WERI-Rb-1 (cell line): Measurements from ENCODE around the gene DCANP1.

Experiments
- DNase-seq: peaks from one replicate; pipeline ENCODE4 v3.0.0-alpha.2; 2020
- H3K27ac ChIP-seq: fragments of 250-450 bp; sonication (Bioruptor Pico); 2 replicates; pipeline ENCODE4 v1.5.1; 2020; ENCODE audit warnings: mild to moderate bottlenecking, moderate library complexity
- H3K27me3 ChIP-seq: fragments of 250-450 bp; sonication (Bioruptor Pico); 2 replicates; pipeline ENCODE4 v1.5.1; 2021; ENCODE audit warnings: mild to moderate bottlenecking, low read depth, moderate library complexity; ENCODE audit not compliant: insufficient read depth, severe bottlenecking
- H3K36me3 ChIP-seq: fragments of 250-450 bp; sonication (Bioruptor Pico); 2 replicates; pipeline ENCODE4 v1.5.1; 2020; ENCODE audit warnings: mild to moderate bottlenecking, moderate library complexity
- H3K4me3 ChIP-seq: 2 replicates; pipeline ENCODE4 v1.5.1; 2011; ENCODE audit warnings: low read depth, mild to moderate bottlenecking, control low read depth, low read length
- H3K9me3 ChIP-seq: fragments of 250-450 bp; sonication (Bioruptor Pico); 2 replicates; pipeline ENCODE4 v1.5.1; 2021; ENCODE audit warnings: mild to moderate bottlenecking, moderate library complexity; ENCODE audit not compliant: severe bottlenecking
- CTCF ChIP-seq: IDR thresholded peaks from 2 replicates; pipeline ENCODE4 v1.5.1; 2011; ENCODE audit warnings: low read depth, mild to moderate bottlenecking, control low read depth, inconsistent platforms, low read length

Gene DCANP1

DNA sequence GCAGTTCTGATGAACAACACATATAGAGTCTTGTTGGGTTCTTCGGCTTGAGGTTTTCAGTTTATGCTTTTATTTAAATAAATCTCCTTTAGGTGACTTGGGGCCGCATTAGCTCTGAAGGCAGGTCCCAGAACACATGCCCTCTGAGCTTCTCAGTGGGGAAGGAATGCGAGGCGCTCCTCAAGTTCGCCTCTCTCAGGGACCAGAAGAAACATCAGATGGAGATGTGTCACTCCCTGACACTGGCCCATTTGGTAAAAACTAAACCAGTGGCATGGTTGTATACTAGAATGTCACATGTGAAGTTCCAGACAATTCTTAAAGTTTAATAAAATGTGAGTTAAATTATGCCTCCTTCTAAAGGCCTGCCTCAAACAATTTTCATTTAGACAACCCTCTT lies 50.1 kb downstream of the DCANP1 start:
- Histone ChIP-seq H3K4me3 (no peak overlapping the region), H3K27ac (no peak overlapping the region), H3K36me3 (peaks cover 55% of the 10 kb centered on the region), H3K27me3 (no peaks in the 10 kb centered on the region), H3K9me3 (no peaks in the 10 kb centered on the region)
- DNase-seq, result no peak
- TF ChIP-seq CTCF, result no peak

DNA sequence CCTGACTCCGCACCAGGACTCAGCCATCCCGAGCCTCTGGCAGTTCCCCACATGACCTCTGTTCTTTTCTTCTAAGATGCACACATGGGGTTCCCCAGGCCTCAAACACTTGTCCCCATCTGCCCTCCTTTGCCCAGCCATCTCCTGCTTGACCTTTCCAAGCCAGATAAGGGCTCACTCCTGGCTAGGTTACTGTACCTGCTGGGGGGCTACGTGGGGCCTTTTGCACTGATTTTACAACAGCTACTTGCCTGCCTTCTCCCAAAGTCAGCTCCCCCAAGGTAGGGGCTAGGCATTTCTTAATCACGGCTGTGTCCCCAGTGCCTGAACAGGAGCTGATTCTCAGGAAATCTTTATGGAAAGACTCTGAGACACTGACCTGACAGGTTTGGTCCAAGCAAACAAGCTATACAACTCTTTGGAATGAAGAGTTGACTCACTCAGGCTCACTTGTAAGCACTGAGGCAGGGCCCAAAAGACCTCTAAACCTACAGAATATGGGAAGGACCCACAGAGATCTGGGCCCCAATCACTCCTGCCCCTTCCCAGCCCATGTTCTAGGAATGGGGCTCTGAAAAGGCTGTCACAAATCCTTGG lies 50.6 kb downstream of the DCANP1 start:
- Histone ChIP-seq H3K4me3 (no peak overlapping the region), H3K9me3 (no peaks in the 10 kb centered on the region), H3K36me3 (peaks cover 60% of the 10 kb centered on the region), H3K27me3 (no peaks in the 10 kb centered on the region), H3K27ac (no peak overlapping the region)
- no peak for TF ChIP-seq CTCF
- DNase-seq, result no peak

GRCh38 chr5:135395866-135396265 lies 51.3 kb downstream of the DCANP1 start:
- no peak overlapping the region for H3K27ac ChIP-seq
- DNase-seq, result no peak
- H3K27me3 ChIP-seq, result no peaks in the 10 kb centered on the region
- H3K9me3 ChIP-seq, result no peaks in the 10 kb centered on the region
- H3K36me3 ChIP-seq, result peaks cover 67% of the 10 kb centered on the region
- TF ChIP-seq CTCF, result no peak
- H3K4me3 ChIP-seq, result no peak overlapping the region

DNA sequence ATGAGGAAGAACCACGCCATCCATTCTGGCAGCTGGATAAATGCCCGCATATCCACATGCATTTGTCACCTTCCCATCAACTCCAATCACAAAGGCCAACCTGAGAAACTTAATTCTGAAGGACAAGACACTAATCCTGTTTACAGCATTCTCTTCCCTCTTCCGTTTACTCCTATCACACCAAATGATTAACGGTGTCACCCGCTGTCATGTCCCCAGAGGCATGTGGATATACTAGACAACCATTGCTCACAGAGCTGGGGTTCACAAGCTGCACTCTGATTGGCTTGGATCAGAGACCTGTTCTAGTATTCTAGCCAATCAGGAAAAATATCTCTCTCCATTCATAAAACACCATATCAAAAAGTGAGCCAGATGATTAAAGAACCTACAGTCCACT lies 51.7 kb downstream of the DCANP1 start:
- Histone ChIP-seq H3K9me3 (no peaks in the 10 kb centered on the region), H3K36me3 (peaks cover 71% of the 10 kb centered on the region)

More for the DNA sequence above, 51.7 kb downstream of the DCANP1 start:
- Histone ChIP-seq H3K27me3 (no peaks in the 10 kb centered on the region), H3K4me3 (no peak overlapping the region), H3K27ac (no peak overlapping the region)
- DNase-seq, result no peak
- no peak for TF ChIP-seq CTCF
